ENCODE measurements around the gene ACKR3. TPM values are rescaled to one million over a fixed set of nuclear protein-coding genes. Genes with fewer than 3 reads are reported as not detected.

ACKR3 gene
- total and polyA plus RNA-seq, 2 donors (not counting 1 experiment from before 2014, with no cell fraction given) = 7.1 to 15.3 TPM

DNA sequence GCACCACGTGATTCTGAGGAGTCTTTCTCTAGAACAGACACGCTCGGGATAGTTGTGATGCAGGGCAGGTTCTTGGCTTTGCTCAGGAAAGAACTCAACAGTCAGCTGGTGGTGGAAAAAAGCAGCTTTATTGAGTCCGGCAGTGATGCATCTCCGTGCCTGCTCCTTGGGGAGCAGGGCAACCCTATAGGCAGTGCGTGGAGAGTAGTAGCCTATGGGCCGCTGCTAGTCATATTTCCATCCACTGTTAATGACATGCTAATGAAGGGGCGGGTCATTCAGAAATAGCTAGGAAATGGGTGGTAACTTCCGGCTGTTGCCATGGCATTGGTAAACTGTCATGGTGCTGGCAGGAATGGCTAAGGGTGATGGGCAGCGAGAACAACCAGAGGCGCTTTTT lies 11.6 kb upstream of the ACKR3 start:
- no peak overlapping the region for H3K27ac ChIP-seq (ENCODE audit: low read length in 2 of 2)
- H3K9ac ChIP-seq (ENCODE audit: low read length) = no peak overlapping the region
- Mint-ChIP-seq H3K27me3 (no peaks in the 10 kb centered on the region), H3K9me3 (ENCODE audit: insufficient read depth) (peaks cover 4% of the 10 kb centered on the region), H3K4me1 (peaks cover 38% of the 10 kb centered on the region), H3K4me3 (no peak overlapping the region), H3K27ac (no peak overlapping the region)
- no peaks in the 10 kb centered on the region for H3K36me3 ChIP-seq (replicated peaks in 1 of 2; ENCODE audit: control extremely low read depth in 1 of 2, control insufficient read depth in 1 of 2, extremely low read depth in 1 of 2, insufficient read depth in 2 of 2, low read length in 1 of 2)
- H3K79me2 ChIP-seq (ENCODE audit: control insufficient read depth, insufficient read depth, low read length) = no peaks in the 10 kb centered on the region
- no peaks in the 10 kb centered on the region for H4K20me1 ChIP-seq (ENCODE audit: control insufficient read depth, insufficient read depth, low read length, poor library complexity, severe bottlenecking)
- peaks cover 0 to 16% (median 8%) of the 10 kb centered on the region in 3 donors for H3K9me3 ChIP-seq (ENCODE audit: control extremely low read depth in 1 of 3, control insufficient read depth in 2 of 3, insufficient read depth in 1 of 3, low read length in 2 of 3)
- H2AFZ ChIP-seq (ENCODE audit: insufficient read depth, low read depth, low read length, poor library complexity, severe bottlenecking) = no peak overlapping the region
- ChIA-PET POLR2A (no interaction called here), CTCF (interaction anchor here (0.7 to 2.6 kb wide), 5 partner anchors 11 to 46 kb away, joined by 3 to 22 read pairs (median 3); partner anchors contain the start of gene ACKR3)
- WGBS (ENCODE audit: insufficient coverage) = 97% methylated on average over 11 of the region's 11 CpGs
- ATAC-seq (ENCODE audit: low read depth) = no peak
- no peak overlapping the region for H3K4me3 ChIP-seq (ENCODE audit: control extremely low read depth in 1 of 5, extremely low read depth in 1 of 5, insufficient read depth in 1 of 5, low read depth in 2 of 5, low read length in 4 of 5)
- intact Hi-C loops (cut with micrococcal nuclease) = no loop called here
- no peak overlapping the region for H3K4me2 ChIP-seq (replicated peaks; ENCODE audit: low read depth, low read length, poor library complexity, severe bottlenecking)
- no peaks in the 10 kb centered on the region for H3K27me3 ChIP-seq (replicated peaks in 1 of 4; ENCODE audit: control extremely low read depth in 1 of 4, control insufficient read depth in 3 of 4, insufficient read depth in 4 of 4, low read length in 3 of 4)
- TF ChIP-seq, protein P1, sequence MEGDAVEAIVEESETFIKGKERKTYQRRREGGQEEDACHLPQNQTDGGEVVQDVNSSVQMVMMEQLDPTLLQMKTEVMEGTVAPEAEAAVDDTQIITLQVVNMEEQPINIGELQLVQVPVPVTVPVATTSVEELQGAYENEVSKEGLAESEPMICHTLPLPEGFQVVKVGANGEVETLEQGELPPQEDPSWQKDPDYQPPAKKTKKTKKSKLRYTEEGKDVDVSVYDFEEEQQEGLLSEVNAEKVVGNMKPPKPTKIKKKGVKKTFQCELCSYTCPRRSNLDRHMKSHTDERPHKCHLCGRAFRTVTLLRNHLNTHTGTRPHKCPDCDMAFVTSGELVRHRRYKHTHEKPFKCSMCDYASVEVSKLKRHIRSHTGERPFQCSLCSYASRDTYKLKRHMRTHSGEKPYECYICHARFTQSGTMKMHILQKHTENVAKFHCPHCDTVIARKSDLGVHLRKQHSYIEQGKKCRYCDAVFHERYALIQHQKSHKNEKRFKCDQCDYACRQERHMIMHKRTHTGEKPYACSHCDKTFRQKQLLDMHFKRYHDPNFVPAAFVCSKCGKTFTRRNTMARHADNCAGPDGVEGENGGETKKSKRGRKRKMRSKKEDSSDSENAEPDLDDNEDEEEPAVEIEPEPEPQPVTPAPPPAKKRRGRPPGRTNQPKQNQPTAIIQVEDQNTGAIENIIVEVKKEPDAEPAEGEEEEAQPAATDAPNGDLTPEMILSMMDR (IDR thresholded peaks at IDR 0.05) = no peak
- no peak for TF ChIP-seq EZH2 (IDR thresholded peaks at IDR 0.05; ENCODE audit: borderline replicate concordance, insufficient read depth, low read depth, low read length, poor library complexity, severe bottlenecking)
- H3K4me1 ChIP-seq (ENCODE audit: control insufficient read depth in 2 of 2, insufficient read depth in 2 of 2, low read length in 2 of 2) = peaks cover 23 to 25% of the 10 kb centered on the region in 2 donors
- DNase-seq = no peak

DNA sequence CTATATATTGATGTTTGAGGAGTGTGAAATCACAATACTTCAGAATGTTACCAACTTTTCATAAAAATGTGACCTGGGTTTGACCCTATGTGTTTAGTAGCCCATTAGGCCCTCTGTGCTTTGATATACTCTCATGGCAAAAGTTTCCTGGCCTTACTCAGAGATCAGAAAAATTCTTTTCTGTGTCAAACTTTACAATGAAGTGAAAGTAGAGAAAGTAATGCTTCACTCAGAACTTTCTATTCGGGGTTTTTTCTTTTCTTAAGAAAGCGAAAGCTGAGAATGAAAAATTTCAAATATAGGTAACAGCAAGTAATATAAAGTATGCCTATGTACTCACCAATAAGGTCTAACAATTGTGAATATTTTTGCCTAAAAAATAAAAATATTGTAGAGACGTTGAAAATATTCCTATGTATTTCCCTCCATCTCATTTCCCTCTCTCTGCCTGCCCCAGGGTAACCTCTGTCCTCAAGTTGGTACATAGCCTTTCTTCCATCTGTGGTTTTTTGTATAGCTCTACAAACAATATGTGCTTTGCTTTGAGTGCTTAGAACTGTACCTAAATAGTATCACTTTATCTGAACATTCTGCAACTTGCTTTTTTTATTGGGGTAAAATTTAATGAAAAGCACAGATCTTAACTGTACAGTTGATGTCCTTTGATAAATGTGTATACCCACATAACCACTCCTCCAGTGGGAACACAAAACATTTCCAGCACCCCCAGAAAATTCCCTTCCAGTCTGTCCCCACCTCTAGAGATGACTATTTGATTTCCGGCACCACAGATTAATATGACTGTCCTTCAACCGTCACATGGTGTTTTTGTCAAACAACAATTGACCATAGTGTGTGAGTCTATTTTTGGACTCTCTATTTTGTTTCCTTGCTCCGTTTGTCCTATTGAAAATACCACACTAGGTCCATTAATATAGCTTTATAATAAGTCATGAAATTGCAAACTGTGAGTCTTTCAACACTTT lies 10.3 kb upstream of the ACKR3 start:
- Histone ChIP-seq H3K79me2 (ENCODE audit: control insufficient read depth, insufficient read depth, low read length) (no peaks in the 10 kb centered on the region), H2AFZ (ENCODE audit: insufficient read depth, low read depth, low read length, poor library complexity, severe bottlenecking) (no peak overlapping the region), H3K4me3 (ENCODE audit: control extremely low read depth in 1 of 5, extremely low read depth in 1 of 5, insufficient read depth in 1 of 5, low read depth in 2 of 5, low read length in 4 of 5) (no peak overlapping the region), H3K4me2 (replicated peaks; ENCODE audit: low read depth, low read length, poor library complexity, severe bottlenecking) (no peak overlapping the region), H3K9me3 (ENCODE audit: control extremely low read depth in 1 of 3, control insufficient read depth in 2 of 3, insufficient read depth in 1 of 3, low read length in 2 of 3) (peaks cover 0 to 12% (median 7%) of the 10 kb centered on the region in 3 donors), H4K20me1 (ENCODE audit: control insufficient read depth, insufficient read depth, low read length, poor library complexity, severe bottlenecking) (no peaks in the 10 kb centered on the region), H3K36me3 (replicated peaks in 1 of 2; ENCODE audit: control extremely low read depth in 1 of 2, control insufficient read depth in 1 of 2, extremely low read depth in 1 of 2, insufficient read depth in 2 of 2, low read length in 1 of 2) (no peaks in the 10 kb centered on the region), H3K27ac (ENCODE audit: low read length in 2 of 2) (no peak overlapping the region), H3K4me1 (ENCODE audit: control insufficient read depth in 2 of 2, insufficient read depth in 2 of 2, low read length in 2 of 2) (peaks cover 15 to 20% of the 10 kb centered on the region in 2 donors), H3K27me3 (replicated peaks in 1 of 4; ENCODE audit: control extremely low read depth in 1 of 4, control insufficient read depth in 3 of 4, insufficient read depth in 4 of 4, low read length in 3 of 4) (no peaks in the 10 kb centered on the region), H3K9ac (ENCODE audit: low read length) (no peak overlapping the region)
- H3K27me3 Mint-ChIP-seq = no peaks in the 10 kb centered on the region
- H3K9me3 Mint-ChIP-seq (ENCODE audit: insufficient read depth) = peaks cover 4% of the 10 kb centered on the region
- TF ChIP-seq EZH2 (IDR thresholded peaks at IDR 0.05; ENCODE audit: borderline replicate concordance, insufficient read depth, low read depth, low read length, poor library complexity, severe bottlenecking) = no peak
- TF ChIP-seq, protein P1 (IDR thresholded peaks at IDR 0.05) = no peak
- H3K27ac Mint-ChIP-seq = no peak overlapping the region
- no peak overlapping the region for H3K4me3 Mint-ChIP-seq
- WGBS (ENCODE audit: insufficient coverage) = no CpG with 5 or more reads among the region's 6 CpGs
- peaks cover 30% of the 10 kb centered on the region for H3K4me1 Mint-ChIP-seq
- intact Hi-C loops (cut with micrococcal nuclease) = no loop called here
- POLR2A ChIA-PET = no interaction called here
- CTCF ChIA-PET = interaction anchor here (0.8 to 2.6 kb wide), 3 partner anchors 10 to 46 kb away, joined by 3 to 22 read pairs (median 3); partner anchors contain the start of gene ACKR3
- DNase-seq (no peak), ATAC-seq (ENCODE audit: low read depth) (no peak)
